H9 (cell line): ENCODE data around the gene DGKB. TPM values are rescaled to one million over a fixed set of nuclear protein-coding genes. Genes with fewer than 3 reads are reported as not detected.

Experiments used
- DNase-seq: peaks from one replicate; pipeline ENCODE4 v3.0.0-alpha.2; 2017
- H2AFZ ChIP-seq: one replicate; pipeline ENCODE4 v1.6.1; 2013; ENCODE audit warnings: mild to moderate bottlenecking, low read length, control low read depth, moderate library complexity
- H2AK5ac ChIP-seq: 2 replicates; pipeline ENCODE4 v1.6.1; 2013; ENCODE audit warnings: low read length, control low read depth, mixed read lengths; ENCODE audit not compliant: insufficient read length
- H2BK120ac ChIP-seq: one replicate; pipeline ENCODE4 v1.6.1; 2013; ENCODE audit warnings: low read depth, mild to moderate bottlenecking, low read length, control low read depth, inconsistent platforms; ENCODE audit not compliant: poor library complexity, severe bottlenecking
- H2BK12ac ChIP-seq: 2 replicates; pipeline ENCODE4 v1.6.1; 2013; ENCODE audit warnings: low read length, control low read depth, mixed read lengths, low read depth; ENCODE audit not compliant: insufficient read length
- H2BK15ac ChIP-seq: 2 replicates; pipeline ENCODE4 v1.6.1; 2013; ENCODE audit warnings: low read depth, low read length, control low read depth
- H2BK20ac ChIP-seq: one replicate; pipeline ENCODE4 v1.6.1; 2013; ENCODE audit warnings: low read depth, mild to moderate bottlenecking, low read length, control low read depth, inconsistent platforms; ENCODE audit not compliant: poor library complexity, severe bottlenecking
- H2BK5ac ChIP-seq: 2 replicates; pipeline ENCODE4 v1.6.1; 2013; ENCODE audit warnings: low read length, control low read depth, mixed read lengths; ENCODE audit not compliant: insufficient read length
- H3K14ac ChIP-seq: 2 replicates; pipeline ENCODE4 v1.6.1; 2013; ENCODE audit warnings: low read length, control low read depth; ENCODE audit not compliant: insufficient read depth
- H3K18ac ChIP-seq: 2 replicates; pipeline ENCODE4 v1.6.1; 2013; ENCODE audit warnings: low read depth, mild to moderate bottlenecking, mixed read lengths, low read length, control low read depth; ENCODE audit not compliant: insufficient read length
- H3K23ac ChIP-seq: 2 replicates; pipeline ENCODE4 v1.6.1; 2013; ENCODE audit warnings: low read length, control low read depth, mixed read lengths, low read depth; ENCODE audit not compliant: insufficient read length
- H3K23me2 ChIP-seq: 2 replicates; pipeline ENCODE4 v1.6.1; 2013; ENCODE audit warnings: low read depth, mild to moderate bottlenecking, mixed read lengths, low read length, control low read depth; ENCODE audit not compliant: insufficient read length, poor library complexity, severe bottlenecking
- H3K27ac ChIP-seq: 2 replicates; pipeline ENCODE4 v1.5.1; 2013; ENCODE audit warnings: low read length, control low read depth, mixed read lengths, low read depth; ENCODE audit not compliant: insufficient read length
- H3K27me3 ChIP-seq: 2 replicates; pipeline ENCODE4 v1.6.1; 2013; ENCODE audit warnings: low read length, control low read depth, inconsistent platforms; ENCODE audit not compliant: insufficient read depth
- H3K4ac ChIP-seq: 2 replicates; pipeline ENCODE4 v1.6.1; 2013; ENCODE audit warnings: low read depth, mild to moderate bottlenecking, control low read depth, inconsistent platforms, low read length, moderate library complexity
- H3K4me1 ChIP-seq: 2 replicates; pipeline ENCODE4 v1.6.1; 2013; ENCODE audit warnings: low read length, control low read depth, inconsistent platforms; ENCODE audit not compliant: insufficient read depth
- H3K4me2 ChIP-seq: 2 replicates; pipeline ENCODE4 v1.6.1; 2013; ENCODE audit warnings: low read length, control low read depth, mixed read lengths; ENCODE audit not compliant: insufficient read length, insufficient read depth
- H3K56ac ChIP-seq: 2 replicates; pipeline ENCODE4 v1.6.1; 2013; ENCODE audit warnings: low read depth, mild to moderate bottlenecking, mixed read lengths, low read length, control low read depth; ENCODE audit not compliant: insufficient read length
- H3K79me1 ChIP-seq: 2 replicates; pipeline ENCODE4 v1.6.1; 2013; ENCODE audit warnings: low read depth, mild to moderate bottlenecking, moderate library complexity, low read length, control low read depth, inconsistent platforms; ENCODE audit not compliant: insufficient read depth, poor library complexity, severe bottlenecking
- H3K79me2 ChIP-seq: 2 replicates; pipeline ENCODE4 v1.6.1; 2013; ENCODE audit warnings: low read length, control low read depth, inconsistent platforms; ENCODE audit not compliant: insufficient read depth
- H3K9ac ChIP-seq: 2 replicates; pipeline ENCODE4 v1.6.1; 2013; ENCODE audit warnings: low read length, control low read depth, mixed read lengths; ENCODE audit not compliant: insufficient read length; ENCODE audit errors: extremely low read depth
- H3K9me3 ChIP-seq: one replicate; pipeline ENCODE4 v1.6.1; 2013; ENCODE audit warnings: low read depth, low read length, inconsistent platforms; ENCODE audit not compliant: control insufficient read depth
- H3T11ph ChIP-seq: one replicate; pipeline ENCODE4 v1.6.1; 2013; ENCODE audit warnings: mild to moderate bottlenecking, low read length, control low read depth, inconsistent platforms
- H4K20me1 ChIP-seq: one replicate; pipeline ENCODE4 v1.6.1; 2013; ENCODE audit not compliant: control insufficient read depth, insufficient read length, insufficient read depth
- H4K5ac ChIP-seq: 2 replicates; pipeline ENCODE4 v1.6.1; 2013; ENCODE audit warnings: low read depth, mild to moderate bottlenecking, mixed read lengths, low read length, control low read depth; ENCODE audit not compliant: insufficient read length
- H4K8ac ChIP-seq: replicated peaks from 2 replicates; pipeline ENCODE4 v1.6.1; 2013; ENCODE audit warnings: low read length, control low read depth, mixed read lengths, low read depth; ENCODE audit not compliant: insufficient read length
- H4K91ac ChIP-seq: 2 replicates; pipeline ENCODE4 v1.6.1; 2013; ENCODE audit warnings: low read depth, mild to moderate bottlenecking, moderate library complexity, mixed read lengths, low read length, control low read depth; ENCODE audit not compliant: insufficient read length
- H3K27ac Mint-ChIP-seq, 3 experiments: 2 replicates in 2 of 3; 3 replicates in 1 of 3; pipeline ENCODE4 v1.8.0; 2020 to 2021; ENCODE audit warnings: mixed read lengths in 3 of 3, mild to moderate bottlenecking in 1 of 3, moderate library complexity in 1 of 3
- H3K27me3 Mint-ChIP-seq: 2 replicates; pipeline ENCODE4 v1.8.0; 2021; ENCODE audit warnings: low read depth, mild to moderate bottlenecking, moderate library complexity, mixed read lengths
- H3K36me3 Mint-ChIP-seq, 3 experiments: 2 replicates in 2 of 3; 3 replicates in 1 of 3; pipeline ENCODE4 v1.8.0; 2020 to 2021; ENCODE audit warnings: low read depth in 3 of 3, mixed read lengths in 3 of 3; ENCODE audit not compliant: insufficient read depth in 1 of 3
- H3K4me1 Mint-ChIP-seq, 2 experiments: 2 replicates each; pipeline ENCODE4 v1.8.0; 2020; ENCODE audit warnings: mixed read lengths in 2 of 2
- H3K4me3 Mint-ChIP-seq, 2 experiments: 2 replicates in 1 of 2; 3 replicates in 1 of 2; pipeline ENCODE4 v1.8.0; 2020 to 2021; ENCODE audit warnings: mild to moderate bottlenecking in 2 of 2, mixed read lengths in 2 of 2, moderate library complexity in 1 of 2
- H3K9me3 Mint-ChIP-seq, 2 experiments: 2 replicates in 1 of 2; 3 replicates in 1 of 2; pipeline ENCODE4 v1.8.0; 2020; ENCODE audit warnings: mild to moderate bottlenecking in 2 of 2, mixed read lengths in 2 of 2, moderate library complexity in 1 of 2
- WGBS: extraction: QIAGEN DNeasy Blood & Tissue Kit; methylation state at CpG from one replicate; pipeline ENCODE4 v1.1.7; 2013; ENCODE audit warnings: missing lambda C conversion rate, low lambda C conversion rate, mixed read lengths; ENCODE audit not compliant: insufficient read length; ENCODE audit errors: extremely low coverage; 5-methylcytosine and 5-hydroxymethylcytosine counted together
- total RNA-seq: library from RNA; stranded (reverse); gene quantifications from 2 replicates; pipeline ENCODE4 v1.2.1, GENCODE V29; 2021
- TF ChIP-seq, protein P1 (sequence below): fragments of 200-600 bp; sonication (generic); conservative IDR thresholded peaks from 3 replicates; pipeline ENCODE4 v1.8.0; 2021; ENCODE audit warnings: antibody characterized with exemption, mild to moderate bottlenecking

DGKB gene
- total RNA-seq, 1 experiment from 2014 or later: 0.26 TPM

DNA sequence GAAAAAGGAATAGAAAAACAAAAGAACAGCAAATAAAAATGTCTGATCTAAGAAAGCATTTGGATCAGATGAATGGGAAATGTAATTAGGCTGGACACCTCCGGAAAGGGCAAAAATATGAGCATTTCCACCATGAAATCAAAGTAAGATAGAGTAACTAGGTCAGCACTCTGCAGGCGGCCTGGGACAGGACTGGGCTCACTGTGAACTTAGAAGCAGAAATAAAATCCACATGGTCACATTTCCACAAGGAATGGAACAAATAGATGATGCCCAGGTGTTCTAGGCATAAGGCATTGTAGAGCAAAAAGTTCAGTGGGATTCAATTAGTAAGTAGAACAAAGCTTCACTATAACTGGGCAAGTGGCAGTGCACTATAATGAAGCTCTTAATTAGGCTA is 703.2 kb downstream of the DGKB start:
- H3K4me1 ChIP-seq: no peaks in the 10 kb centered on the region
- no peak overlapping the region for H4K91ac ChIP-seq
- H3K4me3 Mint-ChIP-seq: no peak overlapping the region
- H2BK12ac ChIP-seq: no peak overlapping the region
- H3K23ac ChIP-seq: no peak overlapping the region
- no peaks in the 10 kb centered on the region for H3K9me3 ChIP-seq
- no peak overlapping the region for H3K14ac ChIP-seq
- no peak overlapping the region for H3T11ph ChIP-seq
- H3K4ac ChIP-seq: no peak overlapping the region
- no peak overlapping the region for H2AK5ac ChIP-seq
- no peak overlapping the region for H3K18ac ChIP-seq
- H2BK120ac ChIP-seq: no peak overlapping the region
- peaks cover 0 to 4% (median 2%) of the 10 kb centered on the region in 3 experiments; a peak in 4 of 7 replicates for H3K36me3 Mint-ChIP-seq
- H3K79me1 ChIP-seq: no peaks in the 10 kb centered on the region
- H4K5ac ChIP-seq: no peak overlapping the region
- no peak overlapping the region for H3K27ac ChIP-seq
- H3K27me3 ChIP-seq: no peaks in the 10 kb centered on the region
- H2BK5ac ChIP-seq: no peak overlapping the region
- H3K9ac ChIP-seq: no peak overlapping the region
- H2BK15ac ChIP-seq: no peak overlapping the region
- TF ChIP-seq, protein P1, sequence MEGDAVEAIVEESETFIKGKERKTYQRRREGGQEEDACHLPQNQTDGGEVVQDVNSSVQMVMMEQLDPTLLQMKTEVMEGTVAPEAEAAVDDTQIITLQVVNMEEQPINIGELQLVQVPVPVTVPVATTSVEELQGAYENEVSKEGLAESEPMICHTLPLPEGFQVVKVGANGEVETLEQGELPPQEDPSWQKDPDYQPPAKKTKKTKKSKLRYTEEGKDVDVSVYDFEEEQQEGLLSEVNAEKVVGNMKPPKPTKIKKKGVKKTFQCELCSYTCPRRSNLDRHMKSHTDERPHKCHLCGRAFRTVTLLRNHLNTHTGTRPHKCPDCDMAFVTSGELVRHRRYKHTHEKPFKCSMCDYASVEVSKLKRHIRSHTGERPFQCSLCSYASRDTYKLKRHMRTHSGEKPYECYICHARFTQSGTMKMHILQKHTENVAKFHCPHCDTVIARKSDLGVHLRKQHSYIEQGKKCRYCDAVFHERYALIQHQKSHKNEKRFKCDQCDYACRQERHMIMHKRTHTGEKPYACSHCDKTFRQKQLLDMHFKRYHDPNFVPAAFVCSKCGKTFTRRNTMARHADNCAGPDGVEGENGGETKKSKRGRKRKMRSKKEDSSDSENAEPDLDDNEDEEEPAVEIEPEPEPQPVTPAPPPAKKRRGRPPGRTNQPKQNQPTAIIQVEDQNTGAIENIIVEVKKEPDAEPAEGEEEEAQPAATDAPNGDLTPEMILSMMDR: no peak
- H3K4me2 ChIP-seq: no peak overlapping the region
- H3K4me1 Mint-ChIP-seq: peaks cover 4% of the 10 kb centered on the region in 2 experiments; a peak in 3 of 4 replicates
- no peak for DNase-seq
- no peaks in the 10 kb centered on the region for H3K79me2 ChIP-seq
- no peak overlapping the region for H2AFZ ChIP-seq
- no peaks in the 10 kb centered on the region for H4K20me1 ChIP-seq
- no peaks in the 10 kb centered on the region for H3K23me2 ChIP-seq
- H2BK20ac ChIP-seq: no peak overlapping the region
- H3K56ac ChIP-seq: no peak overlapping the region
- no peaks in the 10 kb centered on the region for H3K27me3 Mint-ChIP-seq
- WGBS: no CpG with 5 or more reads among the region's 2 CpGs
- H4K8ac ChIP-seq: no peak overlapping the region
- no peak overlapping the region for H3K27ac Mint-ChIP-seq
- H3K9me3 Mint-ChIP-seq: peaks cover 3 to 11% of the 10 kb centered on the region in 2 experiments; a peak in 4 of 5 replicates
